ENCODE data around the gene CREB3L4. TPM values are rescaled to one million over a fixed set of nuclear protein-coding genes. Genes with fewer than 3 reads are reported as not detected.
A peak's percentile ranks its signal among the peaks of the same experiment; 100 is the strongest.

Gene CREB3L4
- total and polyA plus RNA-seq, 2 of the 13 experiments (the other 11 are each of a cell fraction or from before 2014, with no cell fraction given) = 9.9 to 18.7 TPM

DNA sequence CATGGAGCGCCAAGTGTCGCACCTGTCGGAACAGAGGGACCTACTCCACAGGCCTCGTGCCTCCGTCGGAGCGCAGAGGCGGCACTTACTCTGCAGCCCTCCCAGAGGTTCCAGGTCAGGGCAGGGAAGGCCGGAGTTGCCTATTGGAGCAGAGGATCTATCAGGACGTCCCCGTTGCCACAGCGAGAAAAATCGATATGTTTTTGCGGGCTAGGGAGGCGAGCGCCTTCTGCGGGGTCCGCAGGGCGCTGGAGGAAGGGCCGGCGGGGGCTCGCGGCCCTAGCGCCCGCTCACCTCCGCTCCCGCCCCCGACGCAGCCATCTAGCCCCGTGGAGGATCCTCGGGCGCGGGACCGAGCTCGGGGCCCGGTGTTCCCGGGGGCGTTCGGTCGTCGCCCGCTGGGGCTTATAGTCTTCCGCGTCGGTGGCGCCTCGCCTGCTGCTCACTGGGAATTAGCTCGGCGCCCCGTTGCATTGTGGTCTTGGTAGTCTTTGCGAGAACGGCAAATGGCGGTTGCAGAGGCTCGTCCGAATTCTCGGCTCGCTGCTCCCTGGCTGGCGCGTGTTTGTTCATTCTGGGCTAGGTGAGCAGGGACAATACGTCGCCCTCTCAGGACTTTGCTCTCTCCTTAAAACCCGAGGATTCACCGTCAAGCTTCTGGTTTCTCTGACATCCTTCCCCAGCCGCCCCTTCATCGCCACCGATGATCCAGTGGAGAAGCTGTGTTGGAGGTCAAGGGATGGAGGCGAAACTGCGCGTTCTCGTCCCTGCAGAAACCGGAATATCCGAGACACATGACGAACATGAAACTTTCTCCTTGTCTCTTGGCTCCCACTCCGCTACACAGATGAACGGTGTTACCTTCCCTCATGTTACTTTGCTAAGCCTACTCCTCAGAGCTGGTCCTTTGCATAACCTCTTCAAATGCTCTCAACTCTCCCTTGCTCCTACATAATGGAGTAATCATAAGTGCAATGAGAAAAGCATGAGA lies 9.8 kb downstream of the CREB3L4 start, which contains the start of gene JTB (continued):
- TF ChIP-seq, protein P1, sequence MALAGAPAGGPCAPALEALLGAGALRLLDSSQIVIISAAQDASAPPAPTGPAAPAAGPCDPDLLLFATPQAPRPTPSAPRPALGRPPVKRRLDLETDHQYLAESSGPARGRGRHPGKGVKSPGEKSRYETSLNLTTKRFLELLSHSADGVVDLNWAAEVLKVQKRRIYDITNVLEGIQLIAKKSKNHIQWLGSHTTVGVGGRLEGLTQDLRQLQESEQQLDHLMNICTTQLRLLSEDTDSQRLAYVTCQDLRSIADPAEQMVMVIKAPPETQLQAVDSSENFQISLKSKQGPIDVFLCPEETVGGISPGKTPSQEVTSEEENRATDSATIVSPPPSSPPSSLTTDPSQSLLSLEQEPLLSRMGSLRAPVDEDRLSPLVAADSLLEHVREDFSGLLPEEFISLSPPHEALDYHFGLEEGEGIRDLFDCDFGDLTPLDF (CRISPR knock-in tag; IDR thresholded peaks at IDR 0.05) = peak; percentile 80
- TF ChIP-seq, protein P2, sequence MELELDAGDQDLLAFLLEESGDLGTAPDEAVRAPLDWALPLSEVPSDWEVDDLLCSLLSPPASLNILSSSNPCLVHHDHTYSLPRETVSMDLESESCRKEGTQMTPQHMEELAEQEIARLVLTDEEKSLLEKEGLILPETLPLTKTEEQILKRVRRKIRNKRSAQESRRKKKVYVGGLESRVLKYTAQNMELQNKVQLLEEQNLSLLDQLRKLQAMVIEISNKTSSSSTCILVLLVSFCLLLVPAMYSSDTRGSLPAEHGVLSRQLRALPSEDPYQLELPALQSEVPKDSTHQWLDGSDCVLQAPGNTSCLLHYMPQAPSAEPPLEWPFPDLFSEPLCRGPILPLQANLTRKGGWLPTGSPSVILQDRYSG (CRISPR knock-in tag; IDR thresholded peaks at IDR 0.05) = no peak
- peak; percentile 48; the same call in 1 of the 2 replicates for TF ChIP-seq NCOR1 (IDR thresholded peaks at IDR 0.05; ENCODE audit: borderline replicate concordance, low read length)
- peak; percentile 79; the same call in 1 of the 2 replicates for TF ChIP-seq KMT2A (CRISPR knock-in tag; IDR thresholded peaks at IDR 0.05)
- TF ChIP-seq, protein P3, sequence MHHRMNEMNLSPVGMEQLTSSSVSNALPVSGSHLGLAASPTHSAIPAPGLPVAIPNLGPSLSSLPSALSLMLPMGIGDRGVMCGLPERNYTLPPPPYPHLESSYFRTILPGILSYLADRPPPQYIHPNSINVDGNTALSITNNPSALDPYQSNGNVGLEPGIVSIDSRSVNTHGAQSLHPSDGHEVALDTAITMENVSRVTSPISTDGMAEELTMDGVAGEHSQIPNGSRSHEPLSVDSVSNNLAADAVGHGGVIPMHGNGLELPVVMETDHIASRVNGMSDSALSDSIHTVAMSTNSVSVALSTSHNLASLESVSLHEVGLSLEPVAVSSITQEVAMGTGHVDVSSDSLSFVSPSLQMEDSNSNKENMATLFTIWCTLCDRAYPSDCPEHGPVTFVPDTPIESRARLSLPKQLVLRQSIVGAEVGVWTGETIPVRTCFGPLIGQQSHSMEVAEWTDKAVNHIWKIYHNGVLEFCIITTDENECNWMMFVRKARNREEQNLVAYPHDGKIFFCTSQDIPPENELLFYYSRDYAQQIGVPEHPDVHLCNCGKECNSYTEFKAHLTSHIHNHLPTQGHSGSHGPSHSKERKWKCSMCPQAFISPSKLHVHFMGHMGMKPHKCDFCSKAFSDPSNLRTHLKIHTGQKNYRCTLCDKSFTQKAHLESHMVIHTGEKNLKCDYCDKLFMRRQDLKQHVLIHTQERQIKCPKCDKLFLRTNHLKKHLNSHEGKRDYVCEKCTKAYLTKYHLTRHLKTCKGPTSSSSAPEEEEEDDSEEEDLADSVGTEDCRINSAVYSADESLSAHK (CRISPR knock-in tag; IDR thresholded peaks at IDR 0.05; ENCODE audit: borderline replicate concordance) = peak; percentile 26; the same call in 1 of the 2 replicates
- TF ChIP-seq KAT7 (CRISPR knock-in tag; IDR thresholded peaks at IDR 0.05; ENCODE audit: borderline replicate concordance) = peak; percentile 77; the same call in 1 of the 2 replicates
- TF ChIP-seq, protein P4, sequence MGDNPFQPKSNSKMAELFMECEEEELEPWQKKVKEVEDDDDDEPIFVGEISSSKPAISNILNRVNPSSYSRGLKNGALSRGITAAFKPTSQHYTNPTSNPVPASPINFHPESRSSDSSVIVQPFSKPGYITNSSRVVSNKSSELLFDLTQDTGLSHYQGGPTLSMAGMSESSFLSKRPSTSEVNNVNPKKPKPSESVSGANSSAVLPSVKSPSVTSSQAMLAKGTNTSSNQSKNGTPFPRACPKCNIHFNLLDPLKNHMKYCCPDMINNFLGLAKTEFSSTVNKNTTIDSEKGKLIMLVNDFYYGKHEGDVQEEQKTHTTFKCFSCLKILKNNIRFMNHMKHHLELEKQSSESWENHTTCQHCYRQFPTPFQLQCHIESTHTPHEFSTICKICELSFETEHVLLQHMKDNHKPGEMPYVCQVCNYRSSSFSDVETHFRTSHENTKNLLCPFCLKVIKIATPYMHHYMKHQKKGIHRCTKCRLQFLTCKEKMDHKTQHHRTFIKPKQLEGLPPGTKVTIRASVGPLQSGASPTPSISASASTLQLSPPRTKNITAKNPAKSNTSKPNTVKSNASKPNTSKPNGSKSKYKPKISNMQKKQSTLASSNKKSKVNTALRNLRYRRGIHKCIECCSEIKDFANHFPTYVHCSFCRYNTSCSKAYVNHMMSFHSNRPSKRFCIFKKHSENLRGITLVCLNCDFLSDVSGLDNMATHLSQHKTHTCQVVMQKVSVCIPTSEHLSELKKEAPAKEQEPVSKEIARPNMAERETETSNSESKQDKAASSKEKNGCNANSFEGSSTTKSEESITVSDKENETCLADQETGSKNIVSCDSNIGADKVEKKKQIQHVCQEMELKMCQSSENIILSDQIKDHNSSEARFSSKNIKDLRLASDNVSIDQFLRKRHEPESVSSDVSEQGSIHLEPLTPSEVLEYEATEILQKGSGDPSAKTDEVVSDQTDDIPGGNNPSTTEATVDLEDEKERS (CRISPR knock-in tag; IDR thresholded peaks at IDR 0.05) = peak; percentile 63; the same call in 1 of the 2 replicates
- TF ChIP-seq SKI (IDR thresholded peaks at IDR 0.05; ENCODE audit: partially characterized antibody) = no peak
- TF ChIP-seq IKZF1 (IDR thresholded peaks at IDR 0.05) = no peak
- TF ChIP-seq, protein P5, sequence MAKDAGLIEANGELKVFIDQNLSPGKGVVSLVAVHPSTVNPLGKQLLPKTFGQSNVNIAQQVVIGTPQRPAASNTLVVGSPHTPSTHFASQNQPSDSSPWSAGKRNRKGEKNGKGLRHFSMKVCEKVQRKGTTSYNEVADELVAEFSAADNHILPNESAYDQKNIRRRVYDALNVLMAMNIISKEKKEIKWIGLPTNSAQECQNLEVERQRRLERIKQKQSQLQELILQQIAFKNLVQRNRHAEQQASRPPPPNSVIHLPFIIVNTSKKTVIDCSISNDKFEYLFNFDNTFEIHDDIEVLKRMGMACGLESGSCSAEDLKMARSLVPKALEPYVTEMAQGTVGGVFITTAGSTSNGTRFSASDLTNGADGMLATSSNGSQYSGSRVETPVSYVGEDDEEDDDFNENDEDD (CRISPR knock-in tag; IDR thresholded peaks at IDR 0.05; ENCODE audit: borderline replicate concordance) = peak; percentile 69; the same call in 1 of the 2 replicates
- no peak for TF ChIP-seq MTA3 (CRISPR knock-in tag; IDR thresholded peaks at IDR 0.05)
- TF ChIP-seq KLF13 (CRISPR knock-in tag; IDR thresholded peaks at IDR 0.05) = peak; percentile 39; the same call in 1 of the 2 replicates
- TF ChIP-seq EP300 (IDR thresholded peaks at IDR 0.05; ENCODE audit: low read depth in 2 of 2, low read length in 2 of 2) = no peak
- TF ChIP-seq EP300 (CRISPR knock-in tag; IDR thresholded peaks at IDR 0.05; ENCODE audit: borderline replicate concordance) = no peak
- peak; percentile 82 for TF ChIP-seq GMEB1 (CRISPR knock-in tag; IDR thresholded peaks at IDR 0.05; ENCODE audit: borderline replicate concordance)

Data from HepG2 (cell line).